HG02759 (cell line): Measurements from ENCODE around the gene CREB3L4.

Experiments
- ATAC-seq: cut with Tn5 transposase; IDR thresholded peaks from one replicate; pipeline ENCODE4 v1.9.1; 2021; ENCODE audit warnings: mild to moderate bottlenecking, moderate library complexity; ENCODE audit not compliant: unreplicated experiment

Gene CREB3L4

DNA sequence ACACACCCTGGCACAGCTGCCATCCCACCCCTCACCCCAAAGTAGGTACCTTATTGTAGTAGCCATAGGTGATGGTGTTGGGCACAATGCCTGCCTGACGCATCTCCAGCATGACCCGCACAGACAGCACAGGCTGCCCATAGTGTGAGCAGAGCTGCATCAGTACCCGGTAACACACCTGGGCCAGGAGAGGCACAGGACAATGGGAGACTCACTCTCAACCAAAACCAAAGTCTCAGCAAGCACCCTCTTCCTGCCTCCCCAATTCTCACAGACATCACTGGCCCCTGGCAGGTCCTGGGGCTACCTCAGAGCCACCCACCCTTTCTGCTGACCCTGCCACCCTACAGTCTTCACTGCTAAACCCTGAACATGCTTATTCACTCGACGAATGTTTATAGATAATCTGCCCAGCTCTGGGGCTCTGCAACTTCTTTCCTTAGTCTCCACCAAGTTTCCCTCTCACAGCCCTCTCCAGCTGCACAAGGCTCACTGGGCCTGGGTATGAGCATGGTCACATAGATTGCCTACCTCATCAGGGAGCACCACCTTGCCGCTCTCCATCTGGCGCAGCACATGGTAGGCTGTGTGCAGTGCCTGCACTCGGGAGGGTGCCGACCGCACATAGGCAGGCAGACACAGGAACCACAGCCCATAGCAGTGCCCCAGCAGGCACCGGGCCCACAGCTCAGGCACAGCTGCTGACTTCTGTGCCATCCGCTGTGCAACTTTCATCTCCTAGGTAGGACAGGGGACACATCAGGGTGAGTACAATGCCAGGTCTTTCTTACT is 31.5 kb upstream of the CREB3L4 start:
- no peak for ATAC-seq

GRCh38 chr1:153937331-153937730 is 30.4 kb upstream of the CREB3L4 start:
- no peak for ATAC-seq

DNA sequence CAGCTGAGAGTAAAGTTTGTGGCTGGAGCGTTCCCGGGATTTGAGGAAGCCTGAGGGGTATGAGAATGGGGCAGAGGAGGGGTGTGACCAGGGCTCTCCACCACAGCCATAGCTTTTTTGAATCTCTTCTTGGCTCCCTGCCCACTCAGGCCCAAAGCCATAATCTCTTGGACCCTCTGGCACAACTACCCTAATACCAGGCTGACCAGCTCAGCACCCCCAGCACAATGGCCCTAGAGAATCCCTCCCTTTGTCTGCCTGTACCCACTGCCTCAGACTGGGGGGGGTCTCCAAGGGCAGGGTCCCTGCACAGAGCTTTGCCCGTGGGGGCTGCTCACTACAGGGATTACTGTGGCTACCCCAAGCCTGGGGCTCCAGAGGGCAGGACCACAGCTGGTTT is 28.7 kb upstream of the CREB3L4 start:
- ATAC-seq, result no peak

DNA sequence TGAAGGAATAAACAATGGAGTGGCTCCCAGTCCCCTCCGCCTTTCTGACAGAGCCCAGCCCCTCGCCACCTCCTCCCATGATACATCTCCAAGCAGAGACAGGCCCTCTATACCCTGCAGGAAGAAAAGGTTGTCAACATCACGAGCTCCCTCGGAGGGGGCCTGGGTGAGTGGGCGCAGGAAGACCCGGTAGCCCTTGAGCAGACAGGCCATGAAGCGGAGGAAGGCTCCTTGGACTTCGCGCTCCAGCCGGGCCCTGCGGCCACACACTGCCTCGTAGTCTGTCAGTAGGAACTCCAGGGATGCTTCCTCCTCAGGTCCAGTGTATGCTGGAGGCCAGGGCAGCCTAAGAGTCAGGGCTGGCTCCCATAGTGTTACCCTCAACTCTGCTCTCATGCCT is 28.2 kb upstream of the CREB3L4 start:
- no peak for ATAC-seq

DNA sequence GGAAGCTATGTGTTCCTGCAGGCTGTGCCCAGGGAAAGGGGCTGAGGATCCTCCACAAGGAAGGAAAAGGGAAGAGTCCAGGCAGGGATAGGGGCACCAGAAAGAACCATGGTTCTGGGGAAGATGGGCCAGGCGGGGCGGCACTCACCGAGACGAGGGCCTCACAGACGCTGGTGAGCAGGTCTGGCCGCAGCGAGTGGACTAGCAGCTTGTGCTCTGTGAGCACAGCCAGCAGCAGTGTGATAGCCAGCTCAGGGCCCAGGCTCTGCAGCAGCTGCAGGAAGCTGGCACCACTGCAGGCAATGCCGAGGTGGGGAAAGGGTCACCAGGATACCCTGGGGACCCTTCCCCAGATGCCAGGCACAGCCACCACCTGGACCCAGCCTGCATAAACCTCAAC is 26.9 kb upstream of the CREB3L4 start:
- ATAC-seq, result no peak

GRCh38 chr1:153941826-153942725 is 25.6 kb upstream of the CREB3L4 start:
- ATAC-seq, result no peak

DNA sequence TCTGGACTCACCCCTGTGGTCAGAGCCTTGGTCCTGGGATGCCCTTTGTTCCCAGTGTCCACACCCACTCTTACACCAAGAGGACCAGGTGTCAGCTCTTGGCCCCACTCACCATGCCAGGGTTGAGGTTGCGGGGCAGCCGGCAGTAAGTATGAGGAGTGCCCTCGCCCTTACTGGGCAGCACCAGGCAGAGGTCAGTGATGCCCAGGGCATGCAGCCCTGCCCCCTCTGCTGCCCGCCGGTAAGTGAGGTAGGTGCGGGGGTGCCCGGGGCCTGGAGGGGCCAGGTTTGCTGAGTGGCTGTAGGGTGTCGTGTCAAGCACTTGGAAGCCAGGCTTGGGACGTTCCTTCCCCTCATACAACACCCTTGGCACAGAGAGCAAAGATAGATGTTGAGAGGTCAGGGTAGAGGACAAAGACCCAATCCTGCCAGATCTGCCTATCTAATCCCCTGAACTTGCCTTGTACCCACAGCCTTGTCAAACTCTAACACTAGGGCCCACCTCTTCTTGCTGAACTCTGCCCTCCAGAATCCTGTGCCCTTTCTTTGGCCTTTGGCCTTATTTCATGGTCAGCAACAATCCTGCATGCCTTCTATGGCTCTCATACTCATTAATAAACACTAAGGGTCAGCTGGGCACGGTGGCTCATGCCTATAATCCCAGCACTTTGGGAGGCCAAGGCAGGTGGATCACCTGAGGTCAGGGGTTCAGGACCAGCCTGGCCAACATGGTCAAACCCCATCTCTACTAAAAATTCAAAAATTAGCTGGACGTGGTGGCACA is 24.7 kb upstream of the CREB3L4 start:
- ATAC-seq, result no peak

- ATAC-seq, result no peak
Observed at GRCh38 chr1:153944005-153944826, 23.5 kb upstream of the CREB3L4 start.

DNA sequence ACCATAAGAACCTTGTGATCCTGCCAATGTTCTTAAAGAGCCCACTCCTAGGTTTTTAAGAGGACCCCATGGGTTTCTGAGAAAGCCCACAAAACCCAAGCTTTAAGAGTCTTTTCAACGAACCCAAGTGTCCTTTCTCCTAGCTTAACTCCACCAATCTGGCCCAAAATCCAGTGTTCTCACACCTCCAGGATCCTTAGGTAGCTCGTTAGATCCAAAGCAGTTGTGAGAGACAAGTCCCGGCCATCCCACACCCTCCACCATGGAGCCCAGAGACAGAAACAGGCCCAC is 22.9 kb upstream of the CREB3L4 start:
- no peak for ATAC-seq

GRCh38 chr1:153945131-153945794 is 22.4 kb upstream of the CREB3L4 start:
- no peak for ATAC-seq

GRCh38 chr1:153945795-153946621 is 21.7 kb upstream of the CREB3L4 start:
- ATAC-seq, result peak; percentile 80

GRCh38 chr1:153946622-153947241 is 21.0 kb upstream of the CREB3L4 start, which contains the start of gene DENND4B:
Gene DENND4B (minus strand): TSS chr1:153946718. CDS start chr1:153944374, 2,344 bp downstream.
- peak; percentile 73 for ATAC-seq

- no peak for ATAC-seq
Observed at GRCh38 chr1:153951183-153951582, 16.5 kb upstream of the CREB3L4 start.

DNA sequence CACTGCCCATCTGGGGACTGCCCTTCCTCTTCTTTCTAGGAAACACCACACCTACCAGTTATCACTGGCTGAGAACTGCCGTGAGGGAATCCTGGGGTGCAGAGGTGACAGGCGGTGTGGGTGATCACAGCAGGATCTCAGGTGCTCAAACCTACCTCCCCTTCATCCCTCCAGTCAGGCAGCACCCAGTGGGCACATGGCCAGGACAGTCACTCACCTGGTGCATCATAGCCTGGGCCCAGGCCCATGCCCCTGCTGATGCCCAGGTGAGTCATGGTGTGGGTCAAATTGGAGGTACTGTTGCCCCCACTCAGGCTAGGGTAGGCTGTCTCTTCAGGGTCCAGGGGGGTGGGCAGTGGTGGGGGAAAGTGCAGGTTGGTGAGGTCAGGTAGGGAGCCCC is 15.9 kb upstream of the CREB3L4 start:
- ATAC-seq, result no peak

- no peak for ATAC-seq
Observed at GRCh38 chr1:153953859-153954365, 13.8 kb upstream of the CREB3L4 start.

- no peak for ATAC-seq
Observed at GRCh38 chr1:153954826-153955225, 12.9 kb upstream of the CREB3L4 start.

GRCh38 chr1:153956997-153957715 is 10.5 kb upstream of the CREB3L4 start:
- ATAC-seq, result no peak

DNA sequence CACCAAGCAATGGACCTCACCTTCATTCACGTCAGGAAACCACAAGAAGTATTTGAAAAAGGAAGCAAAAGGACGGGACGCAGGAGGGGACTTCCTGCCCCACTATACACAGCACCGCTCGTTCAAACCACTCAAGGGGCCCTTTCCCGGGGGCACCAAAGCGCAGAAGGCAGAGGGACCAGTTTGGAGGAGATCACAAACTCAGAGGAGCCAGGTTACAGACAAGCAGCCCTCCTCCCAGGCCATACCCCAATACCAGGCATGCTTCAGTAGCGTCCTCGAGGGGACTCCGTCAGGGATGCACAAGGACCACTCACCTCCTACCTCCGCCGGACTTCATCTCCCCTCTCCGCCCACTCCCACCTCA is 10.0 kb upstream of the CREB3L4 start:
- peak; percentile 12 for ATAC-seq
